Stimulated activated CD8-positive, alpha-beta memory T cell treated with anti-CD3 and anti-CD28 coated beads, Interleukin-12 subunit alpha, Interleukin-12 subunit beta, amount 100 ng/mL, for 1 hour (primary cell): ENCODE measurements around the gene TEKTIP1.
"Not testable (repeated sequence)": the region's sequence is repeated elsewhere in the genome, so short reads cannot be mapped to it uniquely, and the experiment has no call there.

Experiments used
- DNase-seq: peaks from one replicate; pipeline ENCODE4 v3.0.0-alpha.2; 2020; ENCODE audit warnings: low read depth

Gene TEKTIP1

GRCh38 chr19:3523361-3524077 is 15.5 kb upstream of the TEKTIP1 start:
- no peak for DNase-seq

GRCh38 chr19:3524078-3524842 is 14.7 kb upstream of the TEKTIP1 start:
- no peak for DNase-seq

- DNase-seq: no peak
Measured at GRCh38 chr19:3524904-3525451, 14.0 kb upstream of the TEKTIP1 start.

- no peak for DNase-seq
Measured at GRCh38 chr19:3526507-3527237, 12.3 kb upstream of the TEKTIP1 start.

GRCh38 chr19:3527238-3527910 is 11.6 kb upstream of the TEKTIP1 start:
- no peak for DNase-seq

- no peak for DNase-seq
Measured at GRCh38 chr19:3528080-3528479, 10.9 kb upstream of the TEKTIP1 start.

- no peak for DNase-seq
Measured at GRCh38 chr19:3528539-3529211, 10.3 kb upstream of the TEKTIP1 start.

GRCh38 chr19:3529299-3529698 is 9.7 kb upstream of the TEKTIP1 start:
- DNase-seq: not testable (repeated sequence)

- DNase-seq: no peak
Measured at GRCh38 chr19:3530389-3530788, 8.6 kb upstream of the TEKTIP1 start.

- DNase-seq: no peak
Measured at GRCh38 chr19:3531716-3532115, 7.3 kb upstream of the TEKTIP1 start.

- DNase-seq: no peak
Measured at GRCh38 chr19:3532154-3532786, 6.7 kb upstream of the TEKTIP1 start.

GRCh38 chr19:3533033-3533432 is 5.9 kb upstream of the TEKTIP1 start:
- DNase-seq: no peak

- DNase-seq: no peak
Measured at GRCh38 chr19:3533563-3534216, 5.3 kb upstream of the TEKTIP1 start.

- no peak for DNase-seq
Measured at GRCh38 chr19:3534375-3535234, 4.4 kb upstream of the TEKTIP1 start.

GRCh38 chr19:3535235-3535535 is 3.8 kb upstream of the TEKTIP1 start:
- no peak for DNase-seq

- DNase-seq: no peak
Measured at GRCh38 chr19:3535563-3535965, 3.4 kb upstream of the TEKTIP1 start.

- no peak for DNase-seq
Measured at GRCh38 chr19:3535981-3536380, 3.0 kb upstream of the TEKTIP1 start.

GRCh38 chr19:3536429-3537100 is 2.4 kb upstream of the TEKTIP1 start:
- DNase-seq: no peak

GRCh38 chr19:3537101-3537437 is 1.9 kb upstream of the TEKTIP1 start:
- no peak for DNase-seq
